Activated CD4-positive, alpha-beta T cell treated with anti-CD3 and anti-CD28 coated beads for 48 hours (primary cell): ENCODE data around the gene FCN2.

Experiments used
- DNase-seq: peaks from one replicate; pipeline ENCODE4 v3.0.0-alpha.2; 2020

Gene FCN2

GRCh38 chr9:134935056-134935640, 54.5 kb downstream of the FCN2 start:
- no peak for DNase-seq

- DNase-seq: no peak
Observed at GRCh38 chr9:134935701-134936345, 55.2 kb downstream of the FCN2 start.

DNA sequence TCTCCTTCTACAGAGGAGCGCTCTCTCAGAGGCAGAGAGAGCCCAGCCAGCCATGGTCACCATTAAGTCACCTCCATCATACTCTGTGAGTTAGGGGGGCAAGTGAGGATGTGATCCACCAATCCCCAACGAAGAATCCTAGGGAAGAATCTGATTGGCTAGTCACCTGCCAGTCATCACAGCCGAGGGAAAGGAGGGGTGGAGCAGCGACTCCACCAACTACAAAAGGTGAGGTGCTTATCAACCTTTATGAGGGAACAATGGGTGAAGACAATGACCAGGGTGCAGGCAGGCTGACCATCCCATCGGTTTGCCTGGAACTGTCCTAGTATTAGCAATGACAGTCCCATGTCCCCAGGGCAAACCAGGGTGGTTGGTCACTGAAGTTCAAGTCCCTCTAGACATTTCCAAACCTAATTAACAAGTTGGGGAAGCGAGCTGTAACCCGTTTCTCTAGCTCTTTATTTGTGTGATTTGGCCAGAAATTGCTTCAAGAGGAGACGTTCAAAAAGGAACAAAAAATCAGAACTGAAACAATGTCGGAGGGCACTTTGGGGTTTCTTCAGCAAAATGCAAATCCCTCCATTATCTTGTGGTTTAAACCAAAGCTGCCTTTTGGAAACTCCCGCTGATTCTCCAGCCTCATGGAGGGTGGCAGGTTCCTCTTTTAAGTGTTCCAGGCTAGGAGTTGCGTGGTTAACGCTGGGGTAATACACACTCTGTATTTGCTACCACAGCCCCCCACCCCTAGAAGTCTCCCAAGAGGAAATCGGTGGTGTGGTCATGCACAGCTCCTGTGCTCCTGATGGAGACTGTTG, 55.9 kb downstream of the FCN2 start:
- no peak for DNase-seq
